MM.1S (cell line): Measurements from ENCODE around the gene DHX15.

Source experiments
- DNase-seq: peaks from one replicate; pipeline ENCODE4 v3.0.0-alpha.2; 2015
- H2AFZ ChIP-seq: fragments of 300-600 bp; sonication (generic); 2 replicates; pipeline ENCODE4 v1.6.0; 2016; ENCODE audit warnings: antibody characterized with exemption, low read length
- H3F3A ChIP-seq: fragments of 300-600 bp; sonication (generic); 2 replicates; pipeline ENCODE4 v1.6.1; 2016; ENCODE audit warnings: mild to moderate bottlenecking, antibody characterized with exemption, low read length, moderate library complexity, mixed read lengths; ENCODE audit not compliant: insufficient read depth
- H3K27ac ChIP-seq: fragments of 300-600 bp; sonication (generic); 2 replicates; pipeline ENCODE4 v1.5.1; 2016; ENCODE audit warnings: mild to moderate bottlenecking, low read length
- H3K27me3 ChIP-seq: fragments of 300-600 bp; sonication (generic); replicated peaks from 2 replicates; pipeline ENCODE4 v1.6.0; 2016; ENCODE audit warnings: low read length; ENCODE audit not compliant: insufficient read depth
- H3K36me3 ChIP-seq: fragments of 300-600 bp; sonication (generic); replicated peaks from 2 replicates; pipeline ENCODE4 v1.6.1; 2016; ENCODE audit warnings: mild to moderate bottlenecking, low read length, mixed read lengths; ENCODE audit not compliant: insufficient read depth
- H3K4me1 ChIP-seq: fragments of 300-600 bp; sonication (generic); 2 replicates; pipeline ENCODE4 v1.6.1; 2016; ENCODE audit warnings: low read length, mixed read lengths
- H3K4me2 ChIP-seq: fragments of 300-600 bp; sonication (generic); 2 replicates; pipeline ENCODE4 v1.6.0; 2016; ENCODE audit warnings: low read depth, low read length
- H3K4me3 ChIP-seq: fragments of 300-600 bp; sonication (generic); 2 replicates; pipeline ENCODE4 v1.5.1; 2016; ENCODE audit warnings: low read length, mixed read lengths
- H3K79me2 ChIP-seq: fragments of 300-600 bp; sonication (generic); 2 replicates; pipeline ENCODE4 v1.6.1; 2016; ENCODE audit warnings: mixed run types, low read length, mixed read lengths
- H3K9ac ChIP-seq: fragments of 300-600 bp; sonication (generic); 2 replicates; pipeline ENCODE4 v1.6.1; 2016; ENCODE audit warnings: low read length, mixed read lengths
- H3K9me2 ChIP-seq: fragments of 300-600 bp; sonication (generic); replicated peaks from 2 replicates; pipeline ENCODE4 v1.6.1; 2016; ENCODE audit warnings: mild to moderate bottlenecking, low read length, mixed read lengths; ENCODE audit not compliant: insufficient read depth
- H3K9me3 ChIP-seq: fragments of 300-600 bp; sonication (generic); replicated peaks from 2 replicates; pipeline ENCODE4 v1.6.1; 2016; ENCODE audit warnings: mild to moderate bottlenecking, low read length, mixed read lengths; ENCODE audit not compliant: insufficient read depth
- H4K20me1 ChIP-seq: fragments of 300-600 bp; sonication (generic); 2 replicates; pipeline ENCODE4 v1.6.1; 2016; ENCODE audit warnings: mild to moderate bottlenecking, low read length, moderate library complexity, mixed read lengths; ENCODE audit not compliant: insufficient read depth
- EZH2 ChIP-seq: fragments of 300-600 bp; sonication (generic); optimal IDR thresholded peaks from 2 replicates; pipeline ENCODE3; 2017; ENCODE audit warnings: low read depth, mild to moderate bottlenecking, antibody characterized with exemption, low read length, mixed read lengths
- EZH2phosphoT487 ChIP-seq: fragments of 300-600 bp; sonication (generic); IDR thresholded peaks from 2 replicates; pipeline ENCODE4 v1.6.1; 2018; ENCODE audit warnings: antibody characterized with exemption, low read length
- TF ChIP-seq, protein P1 (sequence below): fragments of 300-600 bp; sonication (generic); IDR thresholded peaks from 2 replicates; pipeline ENCODE4 v1.5.1; 2016; ENCODE audit warnings: antibody characterized with exemption, low read length, mixed read lengths

The DHX15 gene

DNA sequence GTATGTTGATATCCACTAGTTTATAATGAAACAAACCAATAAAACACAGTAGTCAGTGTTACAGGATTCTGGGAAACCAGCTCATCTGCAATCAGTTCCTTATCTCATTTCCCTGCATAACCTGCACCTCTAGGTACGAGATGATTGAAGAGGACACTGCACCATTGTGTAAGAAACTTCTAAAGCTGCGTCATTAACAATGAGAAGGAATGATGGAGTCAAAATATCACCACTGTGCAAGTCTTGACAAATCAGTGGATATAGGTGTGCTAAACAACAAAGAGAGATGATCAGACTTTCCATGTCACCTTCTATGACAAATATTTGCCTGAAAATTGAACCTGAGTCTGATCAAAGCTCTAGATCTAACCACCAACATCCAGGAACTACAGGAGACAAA lies 40.7 kb upstream of the DHX15 start:
- DNase-seq: no peak
- Histone ChIP-seq H3K9me3 (no peaks in the 10 kb centered on the region), H3F3A (no peaks in the 10 kb centered on the region), H3K9ac (no peak overlapping the region), H2AFZ (no peak overlapping the region), H3K4me3 (no peak overlapping the region), H3K36me3 (no peaks in the 10 kb centered on the region), H4K20me1 (no peaks in the 10 kb centered on the region), H3K27ac (no peak overlapping the region), H3K9me2 (no peaks in the 10 kb centered on the region; the same call in 1 of the 2 replicates), H3K27me3 (no peaks in the 10 kb centered on the region), H3K4me1 (no peaks in the 10 kb centered on the region), H3K79me2 (no peaks in the 10 kb centered on the region), H3K4me2 (no peak overlapping the region)
- TF ChIP-seq EZH2phosphoT487: no peak
- no peak for TF ChIP-seq EZH2
- TF ChIP-seq, protein P1, sequence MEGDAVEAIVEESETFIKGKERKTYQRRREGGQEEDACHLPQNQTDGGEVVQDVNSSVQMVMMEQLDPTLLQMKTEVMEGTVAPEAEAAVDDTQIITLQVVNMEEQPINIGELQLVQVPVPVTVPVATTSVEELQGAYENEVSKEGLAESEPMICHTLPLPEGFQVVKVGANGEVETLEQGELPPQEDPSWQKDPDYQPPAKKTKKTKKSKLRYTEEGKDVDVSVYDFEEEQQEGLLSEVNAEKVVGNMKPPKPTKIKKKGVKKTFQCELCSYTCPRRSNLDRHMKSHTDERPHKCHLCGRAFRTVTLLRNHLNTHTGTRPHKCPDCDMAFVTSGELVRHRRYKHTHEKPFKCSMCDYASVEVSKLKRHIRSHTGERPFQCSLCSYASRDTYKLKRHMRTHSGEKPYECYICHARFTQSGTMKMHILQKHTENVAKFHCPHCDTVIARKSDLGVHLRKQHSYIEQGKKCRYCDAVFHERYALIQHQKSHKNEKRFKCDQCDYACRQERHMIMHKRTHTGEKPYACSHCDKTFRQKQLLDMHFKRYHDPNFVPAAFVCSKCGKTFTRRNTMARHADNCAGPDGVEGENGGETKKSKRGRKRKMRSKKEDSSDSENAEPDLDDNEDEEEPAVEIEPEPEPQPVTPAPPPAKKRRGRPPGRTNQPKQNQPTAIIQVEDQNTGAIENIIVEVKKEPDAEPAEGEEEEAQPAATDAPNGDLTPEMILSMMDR: no peak

GRCh38 chr4:24624381-24624780 lies 40.0 kb upstream of the DHX15 start:
- no peaks in the 10 kb centered on the region for H3K79me2 ChIP-seq
- no peak for DNase-seq

GRCh38 chr4:24622146-24622834 lies 37.9 kb upstream of the DHX15 start:
- Histone ChIP-seq H3K79me2 (no peaks in the 10 kb centered on the region), H2AFZ (no peak overlapping the region), H3K9me2 (no peaks in the 10 kb centered on the region; the same call in 1 of the 2 replicates), H4K20me1 (no peaks in the 10 kb centered on the region), H3K4me2 (no peak overlapping the region), H3K27ac (no peak overlapping the region), H3K9me3 (no peaks in the 10 kb centered on the region), H3K9ac (no peak overlapping the region), H3F3A (no peaks in the 10 kb centered on the region), H3K27me3 (no peaks in the 10 kb centered on the region), H3K4me1 (no peaks in the 10 kb centered on the region), H3K4me3 (no peak overlapping the region), H3K36me3 (no peaks in the 10 kb centered on the region)
- DNase-seq: no peak
- TF ChIP-seq EZH2 (no peak), EZH2phosphoT487 (no peak)
- TF ChIP-seq, protein P1: no peak

More at GRCh38 chr4:24624381-24624780, 40.0 kb upstream of the DHX15 start:
- Histone ChIP-seq H3K9me2 (no peaks in the 10 kb centered on the region; the same call in 1 of the 2 replicates), H4K20me1 (no peaks in the 10 kb centered on the region), H3K36me3 (no peaks in the 10 kb centered on the region), H3K4me2 (no peak overlapping the region), H3K9me3 (no peaks in the 10 kb centered on the region), H2AFZ (no peak overlapping the region), H3F3A (no peaks in the 10 kb centered on the region), H3K27ac (no peak overlapping the region), H3K9ac (no peak overlapping the region), H3K27me3 (no peaks in the 10 kb centered on the region), H3K4me1 (no peaks in the 10 kb centered on the region), H3K4me3 (no peak overlapping the region)
- TF ChIP-seq EZH2 (no peak), EZH2phosphoT487 (no peak)
- TF ChIP-seq, protein P1: no peak
